GM10266 (cell line): ENCODE measurements around the gene MGAT5B.

Source experiments
- DNase-seq: peaks from one replicate; pipeline ENCODE4 v3.0.0; 2012; ENCODE audit errors: extremely low spot score
- CTCF ChIP-seq: IDR thresholded peaks from 2 replicates; pipeline ENCODE4 v1.5.1; 2012; ENCODE audit warnings: mild to moderate bottlenecking, low read depth; ENCODE audit not compliant: control insufficient read depth, insufficient read depth; ENCODE audit errors: missing control alignments

Gene MGAT5B

GRCh38 chr17:76912421-76913164, 44.4 kb downstream of the MGAT5B start:
- no peak for TF ChIP-seq CTCF
- no peak for DNase-seq

- DNase-seq, result no peak
- no peak for TF ChIP-seq CTCF
These were observed 46.7 kb downstream of the MGAT5B start for GRCh38 chr17:76914937-76915336.

GRCh38 chr17:76915840-76916510, 47.8 kb downstream of the MGAT5B start:
- DNase-seq, result no peak
- no peak for TF ChIP-seq CTCF

GRCh38 chr17:76917829-76918228, 49.6 kb downstream of the MGAT5B start:
- TF ChIP-seq CTCF, result no peak
- DNase-seq, result no peak

DNA sequence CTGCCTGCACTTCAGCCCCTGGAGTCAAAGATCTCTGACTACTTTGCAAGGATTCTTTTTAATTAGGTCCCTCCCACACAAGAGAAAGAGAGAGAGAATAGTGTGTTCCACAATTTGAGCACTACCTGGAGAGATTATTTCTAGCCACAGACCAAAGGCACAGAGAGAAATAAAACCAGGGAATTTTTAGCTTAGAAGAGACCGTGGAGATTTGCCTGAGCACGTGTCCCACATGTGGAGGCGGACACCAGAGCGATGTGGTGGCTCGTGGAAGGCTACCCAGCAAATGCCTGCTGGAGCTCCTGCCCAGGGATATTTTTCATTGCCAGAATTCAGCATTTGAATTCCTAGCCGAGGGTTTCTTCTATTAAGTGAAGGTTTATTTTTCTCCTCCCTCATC, 50.6 kb downstream of the MGAT5B start:
- DNase-seq, result no peak
- TF ChIP-seq CTCF, result no peak

DNA sequence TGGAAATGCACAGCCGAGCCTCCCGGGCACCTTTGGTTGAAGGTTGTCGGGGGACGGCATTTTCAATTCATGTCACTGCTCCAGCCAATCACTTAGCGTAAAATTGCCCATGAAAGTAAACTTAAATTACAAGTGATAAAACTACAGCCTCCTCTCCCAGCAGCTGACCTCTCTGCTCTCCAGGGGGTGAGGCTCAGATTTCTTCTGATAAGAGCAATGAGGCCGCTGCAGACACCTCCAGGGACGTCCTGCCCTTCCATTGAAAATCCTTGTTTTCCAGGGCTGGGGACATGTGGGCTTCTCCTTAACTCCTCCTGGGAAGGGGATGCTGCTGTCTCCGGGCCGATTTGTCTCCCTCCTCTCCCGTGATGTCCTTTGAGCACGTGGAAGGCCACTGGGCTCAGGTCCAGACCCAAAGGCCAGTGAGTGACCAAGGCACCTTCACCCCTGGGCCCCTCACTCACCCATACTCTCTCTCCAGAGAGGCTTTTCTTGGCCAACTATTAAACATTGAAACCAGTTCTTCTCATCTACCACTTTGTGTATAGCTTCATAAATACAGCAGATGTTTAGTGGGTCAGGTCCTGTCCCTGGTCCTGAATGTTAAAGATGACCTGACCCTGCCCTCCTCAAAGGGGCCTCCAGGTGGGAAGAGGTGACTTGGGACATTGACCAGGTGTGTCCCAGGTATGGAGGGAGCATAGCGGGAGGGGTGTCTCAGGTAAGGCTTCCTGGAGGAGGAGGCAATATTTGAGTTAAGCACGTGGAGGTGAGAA, 52.3 kb downstream of the MGAT5B start:
- no peak for TF ChIP-seq CTCF
- no peak for DNase-seq

DNA sequence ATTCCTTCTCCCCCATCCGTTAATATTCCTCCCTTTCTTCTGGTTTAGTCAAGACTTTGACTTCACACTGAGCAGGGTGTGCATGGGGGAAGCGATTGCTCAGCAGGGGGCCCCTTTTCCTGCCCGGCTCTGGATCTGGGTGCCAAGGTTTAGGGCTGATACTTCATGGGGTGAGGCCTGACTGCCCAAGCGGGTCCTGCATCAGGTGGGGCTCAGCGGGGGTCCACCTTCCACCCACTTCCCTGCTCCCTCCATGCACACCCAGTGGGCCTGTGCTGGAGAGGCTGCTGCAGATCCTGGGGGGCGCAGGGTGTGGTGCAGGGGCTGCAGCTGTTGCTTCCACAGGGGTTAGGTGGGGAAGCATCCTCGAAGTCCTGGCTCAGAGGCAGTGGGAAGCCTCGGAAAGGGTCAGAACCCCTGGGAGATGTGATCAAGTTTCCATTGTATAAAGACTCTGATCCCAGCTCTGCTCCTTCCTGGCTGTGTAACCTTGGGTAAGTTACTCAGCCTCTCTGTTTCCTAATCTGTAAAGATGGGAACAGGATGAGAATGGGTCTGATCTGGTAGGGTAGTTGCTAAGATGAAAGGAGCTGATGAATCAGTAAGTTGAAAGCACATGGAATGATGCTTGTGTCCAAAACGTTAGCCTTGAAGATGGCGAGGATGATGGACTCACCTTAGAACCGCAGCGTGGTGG, 53.3 kb downstream of the MGAT5B start:
- DNase-seq, result no peak
- TF ChIP-seq CTCF, result no peak
